Ascending aorta (tissue), 2 donors: ENCODE results near the gene HOXC11. TPM values are rescaled to one million over a fixed set of nuclear protein-coding genes. Genes with fewer than 3 reads are reported as not detected.

Source experiments
- DNase-seq, 2 donors: peaks; one replicate each; pipeline ENCODE4 v3.0.0-alpha.2; 2019; ENCODE audit warnings: low spot score in 2 of 2
- H3K27ac ChIP-seq, 2 donors: fragments of 200-600 bp; sonication (generic); one replicate each; pipeline ENCODE4 v1.5.1; 2016 to 2017; ENCODE audit warnings: mild to moderate bottlenecking in 1 of 2
- H3K27me3 ChIP-seq: fragments of 200-600 bp; sonication (generic); one replicate; pipeline ENCODE4 v1.5.1; 2017
- H3K36me3 ChIP-seq, 2 donors: fragments of 200-600 bp; sonication (generic); one replicate each; pipeline ENCODE4 v1.5.1; 2016
- H3K4me1 ChIP-seq, 2 donors: fragments of 200-600 bp; sonication (generic); one replicate each; pipeline ENCODE4 v1.5.1; 2016 to 2017; ENCODE audit warnings: mild to moderate bottlenecking in 1 of 2
- H3K4me3 ChIP-seq, 2 donors: fragments of 200-600 bp; sonication (generic); one replicate each; pipeline ENCODE4 v1.5.1; 2016 to 2017; ENCODE audit warnings: mild to moderate bottlenecking in 1 of 2
- H3K9me3 ChIP-seq, 2 donors: fragments of 200-600 bp; sonication (generic); one replicate each; pipeline ENCODE4 v1.5.1; 2016
- CTCF ChIP-seq, 3 experiments: fragments of 200-600 bp in 2 of 3; fragments of 450-650 bp in 1 of 3; sonication (generic) in 2 of 3; IDR thresholded peaks; one replicate each; pipeline ENCODE4 v1.5.1; 2016 to 2019; ENCODE audit warnings: antibody characterized with exemption in 3 of 3, mild to moderate bottlenecking in 1 of 3, moderate library complexity in 1 of 3
- intact Hi-C: fragments of 100-400 bp; cut with DNase I; formaldehyde crosslinking; loops from one replicate; pipeline ENCODE4 v1.15.1; 2023
- total RNA-seq: library from RNA; depleted of rRNA; stranded (reverse); fragments of >200 nt; gene quantifications from one replicate; pipeline ENCODE4 v1.1.0, GENCODE V29; 2016

The HOXC11 gene
- total RNA-seq, 1 donor from 2014 or later: 0.32 TPM

DNA sequence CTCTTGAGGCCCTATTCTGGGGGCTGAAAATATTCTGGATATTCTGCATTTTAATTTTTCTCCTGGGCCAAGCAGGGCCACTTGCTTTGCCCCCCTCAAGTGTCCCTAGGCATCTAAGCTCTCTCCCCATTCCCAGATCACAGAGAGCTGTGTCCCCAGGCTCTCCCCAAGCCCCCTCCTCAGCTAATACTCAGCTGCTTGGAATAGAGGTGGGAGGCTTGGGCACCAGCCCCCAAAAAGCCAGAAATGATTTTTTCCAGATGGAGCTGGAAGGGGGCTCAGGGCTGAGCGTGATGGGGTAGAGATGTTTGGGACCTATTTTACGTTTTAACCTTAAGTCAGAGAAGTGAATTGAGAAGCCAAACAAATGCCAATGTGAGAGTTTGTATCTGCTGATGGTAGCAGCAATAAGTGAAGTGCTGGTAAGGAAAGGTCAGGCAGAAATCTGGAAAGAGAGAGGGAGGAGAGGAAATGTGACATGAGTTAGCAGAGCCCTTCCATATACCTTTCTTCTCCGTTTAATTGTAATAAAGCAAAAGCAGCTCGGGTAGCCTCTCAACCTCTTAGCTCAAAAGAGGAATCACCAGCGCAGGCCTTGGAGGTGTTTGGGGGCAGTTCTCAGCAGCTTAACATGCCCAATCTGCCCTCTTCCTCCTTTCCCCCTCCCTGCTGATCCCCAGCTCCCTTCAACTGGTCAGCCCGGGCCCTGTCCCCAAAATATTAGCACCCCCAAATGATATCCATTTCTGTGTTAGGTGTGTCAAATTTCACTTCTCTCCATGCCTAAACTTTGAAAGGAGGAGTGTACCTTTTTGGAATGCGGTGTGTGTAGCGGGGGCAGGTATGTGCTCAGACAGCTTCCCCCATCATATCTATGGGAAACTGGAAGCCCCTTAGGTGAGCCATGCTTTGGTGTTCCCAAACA, 50.3 kb downstream of the HOXC11 start:
- DNase-seq: no peak
- Histone ChIP-seq H3K27me3 (peaks cover 4% of the 10 kb centered on the region), H3K9me3 (no peaks in the 10 kb centered on the region), H3K4me1 (peaks cover 0 to 6% of the 10 kb centered on the region in 2 donors), H3K4me3 (no peak overlapping the region), H3K27ac (no peak overlapping the region), H3K36me3 (no peaks in the 10 kb centered on the region)
- intact Hi-C loops: no loop called here
- TF ChIP-seq CTCF (IDR thresholded peaks at IDR 0.05): no peak

GRCh38 chr12:54024127-54024526, 51.2 kb downstream of the HOXC11 start:
- Histone ChIP-seq H3K27me3 (peaks cover 4% of the 10 kb centered on the region), H3K27ac (no peak overlapping the region), H3K4me3 (no peak overlapping the region), H3K36me3 (no peaks in the 10 kb centered on the region), H3K9me3 (no peaks in the 10 kb centered on the region), H3K4me1 (peaks cover 0 to 6% of the 10 kb centered on the region in 2 donors)
- no peak for DNase-seq
- TF ChIP-seq CTCF (IDR thresholded peaks at IDR 0.05): no peak
- intact Hi-C loops: no loop called here

GRCh38 chr12:54024581-54025305, 51.8 kb downstream of the HOXC11 start:
- H3K4me3 ChIP-seq: no peak overlapping the region
- TF ChIP-seq CTCF (IDR thresholded peaks at IDR 0.05): no peak
- DNase-seq: no peak
- no peaks in the 10 kb centered on the region for H3K9me3 ChIP-seq
- H3K36me3 ChIP-seq: no peaks in the 10 kb centered on the region
- intact Hi-C loops: no loop called here
- H3K27ac ChIP-seq: no peak overlapping the region
- peaks cover 0 to 6% of the 10 kb centered on the region in 2 donors for H3K4me1 ChIP-seq
- peaks cover 4% of the 10 kb centered on the region for H3K27me3 ChIP-seq

- intact Hi-C loops: no loop called here
- Histone ChIP-seq H3K4me3 (no peak overlapping the region), H3K9me3 (no peaks in the 10 kb centered on the region), H3K27ac (no peak overlapping the region), H3K36me3 (no peaks in the 10 kb centered on the region), H3K4me1 (peaks cover 0 to 2% of the 10 kb centered on the region in 2 donors), H3K27me3 (peaks cover 4% of the 10 kb centered on the region)
- DNase-seq: no peak
- no peak for TF ChIP-seq CTCF (IDR thresholded peaks at IDR 0.05)
These were observed 52.8 kb downstream of the HOXC11 start for GRCh38 chr12:54025499-54026405.
